Activated T-cell treated with anti-CD3 and anti-CD28 coated beads for 24 hours (primary cell): ENCODE data around the gene PARD3.

Experiments
- DNase-seq: peaks from one replicate; pipeline ENCODE4 v3.0.0-alpha.2; 2020; ENCODE audit warnings: low read depth

Gene PARD3

GRCh38 chr10:34102237-34102673 lies 712.8 kb downstream of the PARD3 start:
- DNase-seq = no peak

- DNase-seq = no peak
Observed at GRCh38 chr10:34101001-34101400, 714.1 kb downstream of the PARD3 start.

- no peak for DNase-seq
Observed at GRCh38 chr10:34098821-34099567, 716.1 kb downstream of the PARD3 start.

GRCh38 chr10:34097682-34098081 lies 717.4 kb downstream of the PARD3 start:
- no peak for DNase-seq

GRCh38 chr10:34094961-34095360 lies 720.1 kb downstream of the PARD3 start:
- no peak for DNase-seq

- DNase-seq = no peak
Observed at GRCh38 chr10:34094146-34094696, 720.9 kb downstream of the PARD3 start.

GRCh38 chr10:34092891-34093290 lies 722.2 kb downstream of the PARD3 start:
- no peak for DNase-seq

- no peak for DNase-seq
Observed at GRCh38 chr10:34091635-34092195, 723.4 kb downstream of the PARD3 start.

GRCh38 chr10:34089253-34089652 lies 725.8 kb downstream of the PARD3 start:
- DNase-seq = no peak

GRCh38 chr10:34088208-34088794 lies 726.8 kb downstream of the PARD3 start:
- DNase-seq = no peak

GRCh38 chr10:34087095-34087418 lies 728.0 kb downstream of the PARD3 start:
- DNase-seq = no peak

GRCh38 chr10:34083567-34083966 lies 731.5 kb downstream of the PARD3 start:
- DNase-seq = no peak

GRCh38 chr10:34081948-34082347 lies 733.1 kb downstream of the PARD3 start:
- no peak for DNase-seq

GRCh38 chr10:34081347-34081743 lies 733.8 kb downstream of the PARD3 start:
- no peak for DNase-seq

GRCh38 chr10:34080485-34081346 lies 734.4 kb downstream of the PARD3 start:
- DNase-seq = no peak

- no peak for DNase-seq
Observed at GRCh38 chr10:34079702-34080484, 735.2 kb downstream of the PARD3 start.

GRCh38 chr10:34078745-34079470 lies 736.2 kb downstream of the PARD3 start:
- no peak for DNase-seq

- DNase-seq = no peak
Observed at GRCh38 chr10:34078017-34078744, 736.9 kb downstream of the PARD3 start.

- no peak for DNase-seq
Observed at GRCh38 chr10:34076443-34076842, 738.7 kb downstream of the PARD3 start.

GRCh38 chr10:34075254-34075926 lies 739.7 kb downstream of the PARD3 start:
- no peak for DNase-seq
